VCaP (cell line): ENCODE measurements around the gene GSTM1.

Source experiments
- H3K27ac ChIP-seq: fragments of 450-650 bp; 2 replicates; pipeline ENCODE4 v1.5.1; 2017
- CTCF ChIP-seq: fragments of 450-650 bp; conservative IDR thresholded peaks from 2 replicates; pipeline ENCODE4 v1.5.1; 2017; ENCODE audit warnings: mild to moderate bottlenecking, moderate library complexity

GSTM1 gene

GRCh38 chr1:109716570-109717090 lies 29.0 kb downstream of the GSTM1 start:
- TF ChIP-seq CTCF = no peak
- H3K27ac ChIP-seq = no peak overlapping the region

- no peak overlapping the region for H3K27ac ChIP-seq
- TF ChIP-seq CTCF = no peak
Measured at GRCh38 chr1:109717729-109718128, 30.1 kb downstream of the GSTM1 start.

- TF ChIP-seq CTCF = no peak; the same call in 1 of the 2 replicates
- H3K27ac ChIP-seq = no peak overlapping the region
Measured at GRCh38 chr1:109718495-109718894, 30.9 kb downstream of the GSTM1 start.

GRCh38 chr1:109719337-109719837 lies 31.8 kb downstream of the GSTM1 start:
- no peak for TF ChIP-seq CTCF
- H3K27ac ChIP-seq = no peak overlapping the region

GRCh38 chr1:109721042-109721441 lies 33.4 kb downstream of the GSTM1 start:
- no peak for TF ChIP-seq CTCF
- H3K27ac ChIP-seq = no peak overlapping the region

- no peak for TF ChIP-seq CTCF
- no peak overlapping the region for H3K27ac ChIP-seq
Measured at GRCh38 chr1:109721971-109722370, 34.4 kb downstream of the GSTM1 start.

- TF ChIP-seq CTCF = no peak
- H3K27ac ChIP-seq = 0 out of 2 replicates have a peak overlapping the region, but pooled peaks have one; percentile 1
Measured at GRCh38 chr1:109722908-109723691, 35.5 kb downstream of the GSTM1 start.
